Measurements from ENCODE around the gene NPEPL1.

The NPEPL1 gene

DNA sequence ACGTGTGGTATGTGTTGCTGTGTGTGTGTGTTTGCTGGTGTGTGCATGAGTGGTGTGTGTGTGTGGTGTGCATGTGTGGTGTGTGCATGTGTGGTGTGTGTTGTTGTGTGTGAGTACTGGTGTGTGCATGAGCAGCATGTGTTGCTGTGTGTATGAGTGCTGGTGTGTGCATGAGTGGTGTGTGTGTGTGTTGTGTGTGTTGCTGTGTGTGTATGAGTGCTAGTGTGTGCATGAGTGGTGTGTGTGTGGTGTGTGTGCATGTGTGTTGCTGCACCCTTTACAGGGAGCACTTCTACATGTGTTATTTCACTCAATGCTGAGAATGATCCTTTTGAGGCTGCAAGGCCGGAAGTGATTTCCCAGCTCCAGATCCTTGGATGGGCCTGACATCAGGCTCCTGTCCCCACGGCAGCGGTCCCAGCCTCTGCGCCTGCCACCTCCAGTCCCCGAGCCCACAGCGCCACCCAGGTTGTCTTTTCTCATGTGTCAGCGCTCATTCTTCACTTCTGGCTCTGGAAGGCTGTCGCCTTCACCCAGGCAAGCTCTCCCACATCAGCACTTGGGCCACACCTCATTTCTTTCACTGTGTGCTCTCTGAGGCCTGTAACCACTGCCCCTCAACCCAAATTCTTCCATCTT lies 2.6 kb downstream of the NPEPL1 start:
- no peak overlapping the region for H3K27ac ChIP-seq
- no peak for TF ChIP-seq CTCF (conservative IDR thresholded peaks at IDR 0.05)

DNA sequence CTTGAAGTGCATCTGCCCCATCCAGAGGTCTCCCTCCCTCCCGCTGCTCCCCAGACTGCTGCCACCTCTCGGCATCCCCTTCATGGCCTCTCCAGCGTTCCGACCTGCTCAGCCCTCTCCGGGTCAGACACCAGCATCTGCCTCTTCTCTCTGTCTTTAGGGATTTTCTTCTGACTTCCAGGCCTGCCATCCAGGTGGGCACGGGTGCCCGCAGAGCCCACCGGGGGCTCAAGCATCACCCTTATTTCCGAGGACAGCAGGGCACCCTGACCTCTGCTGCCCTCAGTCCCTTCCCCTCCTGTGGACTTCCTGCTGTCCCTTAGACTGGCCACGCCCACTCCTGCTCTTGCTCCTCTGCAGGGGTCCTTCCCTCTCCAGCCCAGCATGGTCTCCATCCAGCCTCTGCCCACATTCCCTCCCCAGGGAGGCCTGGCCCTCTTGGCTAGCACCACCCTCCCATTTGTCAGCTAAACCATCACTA lies 3.3 kb downstream of the NPEPL1 start:
- H3K27ac ChIP-seq, result no peak overlapping the region
- TF ChIP-seq CTCF (conservative IDR thresholded peaks at IDR 0.05), result no peak

- H3K27ac ChIP-seq, result no peak overlapping the region
- no peak for TF ChIP-seq CTCF (conservative IDR thresholded peaks at IDR 0.05)
Observed at GRCh38 chr20:58696411-58696961, 3.9 kb downstream of the NPEPL1 start.

DNA sequence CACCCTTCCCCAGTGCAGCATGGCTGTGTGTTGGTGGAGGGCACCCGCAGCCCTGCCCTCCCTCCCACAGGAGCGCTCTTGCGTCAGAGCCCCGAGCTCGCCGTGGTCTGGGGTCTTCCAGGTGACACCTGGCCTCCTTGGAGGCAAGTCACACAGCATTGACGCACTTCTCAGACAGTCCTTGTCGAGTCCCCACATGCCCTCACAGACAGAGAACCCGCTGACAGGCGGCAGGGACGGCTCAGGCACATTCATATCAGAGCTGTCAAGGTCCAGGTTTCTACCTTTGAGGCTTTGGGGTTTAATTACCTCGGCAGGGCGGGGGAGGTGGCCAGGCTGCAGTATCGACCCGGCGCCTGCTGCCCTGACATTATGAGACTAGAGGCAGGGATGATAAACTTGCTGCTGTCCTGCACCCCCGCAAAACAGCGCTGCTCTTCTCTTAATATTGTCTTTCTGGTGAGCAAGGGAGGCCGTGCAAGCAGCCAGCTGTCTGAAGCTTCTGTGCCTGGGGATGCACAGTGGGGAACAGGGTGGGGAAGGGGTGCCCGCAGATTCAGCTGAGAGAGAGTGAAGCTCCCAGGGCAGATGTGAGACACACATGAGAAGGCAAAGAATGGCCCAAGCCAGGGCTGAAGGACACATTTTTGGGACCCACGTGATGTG lies 4.7 kb downstream of the NPEPL1 start:
- H3K27ac ChIP-seq, result no peak overlapping the region
- no peak for TF ChIP-seq CTCF (conservative IDR thresholded peaks at IDR 0.05)

- H3K27ac ChIP-seq, result no peak overlapping the region
- TF ChIP-seq CTCF (conservative IDR thresholded peaks at IDR 0.05), result no peak
Observed at GRCh38 chr20:58697867-58698703, 5.5 kb downstream of the NPEPL1 start.

- H3K27ac ChIP-seq, result no peak overlapping the region
- no peak for TF ChIP-seq CTCF (conservative IDR thresholded peaks at IDR 0.05)
Observed at GRCh38 chr20:58698741-58699622, 6.4 kb downstream of the NPEPL1 start.
